PC-9 (cell line): ENCODE data around the gene UBE2E2. TPM values are rescaled to one million over a fixed set of nuclear protein-coding genes. Genes with fewer than 3 reads are reported as not detected.

Experiments used
- BruUV-seq: library from RNA; stranded (reverse); fragments of 400-500 nt; replicated peaks from 2 replicates; lab custom pipeline; 2021; lab: Mats Ljungman, UMichigan
- CTCF ChIA-PET: fragments of 300-600 bp; sonication (Branson Sonifier 250); formaldehyde crosslinking; loops from one replicate; lab custom pipeline; 2022; ENCODE audit warnings: antibody characterized with exemption; lab: Charles Lee
- POLR2A ChIA-PET: fragments of 300-600 bp; sonication (Branson Sonifier 250); formaldehyde crosslinking; loops from one replicate; lab custom pipeline; 2022; ENCODE audit warnings: antibody characterized with exemption; ENCODE audit not compliant: unreplicated experiment; lab: Charles Lee
- DNase-seq, 2 experiments: peaks; one replicate each; pipeline versions ENCODE4 v3.0.0 to v3.0.0-alpha.2; 2015 to 2022; ENCODE audit warnings: mixed read lengths in 1 of 2
- H2AFZ ChIP-seq: fragments of 200-600 bp; sonication (generic); 2 replicates; pipeline ENCODE4 v1.8.1; 2017; ENCODE audit warnings: antibody characterized with exemption
- H3F3A ChIP-seq: fragments of 200-600 bp; sonication (generic); 2 replicates; pipeline ENCODE4 v1.8.1; 2017; ENCODE audit warnings: antibody characterized with exemption, mild to moderate bottlenecking, low read depth; ENCODE audit not compliant: insufficient read depth
- H3K27ac ChIP-seq: fragments of 200-600 bp; sonication (generic); 2 replicates; pipeline ENCODE4 v1.6.1; 2016; ENCODE audit warnings: mixed run types
- H3K27me3 ChIP-seq: fragments of 200-600 bp; sonication (generic); 2 replicates; pipeline ENCODE4 v1.6.1; 2016; ENCODE audit warnings: low read depth, mixed run types; ENCODE audit not compliant: insufficient read depth
- H3K36me3 ChIP-seq: fragments of 200-600 bp; sonication (generic); 2 replicates; pipeline ENCODE4 v1.6.1; 2016; ENCODE audit warnings: low read depth, mixed run types
- H3K4me1 ChIP-seq: fragments of 200-600 bp; sonication (generic); replicated peaks from 2 replicates; pipeline ENCODE4 v1.6.1; 2016; ENCODE audit warnings: mixed run types; ENCODE audit not compliant: insufficient read depth
- H3K4me2 ChIP-seq: fragments of 200-600 bp; sonication (generic); 2 replicates; pipeline ENCODE4 v1.6.1; 2017; ENCODE audit warnings: mixed run types
- H3K4me3 ChIP-seq: fragments of 200-600 bp; sonication (generic); 2 replicates; pipeline ENCODE4 v1.6.1; 2016; ENCODE audit warnings: mixed run types
- H3K79me2 ChIP-seq: fragments of 200-600 bp; sonication (generic); 2 replicates; pipeline ENCODE4 v1.6.1; 2017; ENCODE audit warnings: low read depth, mixed run types
- H3K9me2 ChIP-seq: fragments of 200-600 bp; sonication (generic); 2 replicates; pipeline ENCODE4 v1.8.1; 2017; ENCODE audit warnings: mild to moderate bottlenecking; ENCODE audit not compliant: insufficient read depth
- H3K9me3 ChIP-seq: fragments of 200-600 bp; sonication (generic); 2 replicates; pipeline ENCODE4 v1.8.1; 2016; ENCODE audit warnings: low read depth; ENCODE audit not compliant: insufficient read depth
- H4K20me1 ChIP-seq: fragments of 200-600 bp; sonication (generic); 2 replicates; pipeline ENCODE4 v1.8.1; 2017; ENCODE audit not compliant: insufficient read depth
- EZH2 ChIP-seq: fragments of 200-600 bp; sonication (generic); IDR thresholded peaks from 2 replicates; pipeline ENCODE4 v1.8.0; 2017; ENCODE audit warnings: antibody characterized with exemption, low read depth
- intact Hi-C: fragments of 100-400 bp; cut with micrococcal nuclease; formaldehyde crosslinking; loops from one replicate; pipeline ENCODE4 v1.10.0; 2022; ENCODE audit not compliant: unreplicated experiment
- total RNA-seq: library from RNA; stranded (reverse); gene quantifications from 2 replicates; pipeline ENCODE4 v1.2.3, GENCODE V29; 2021
- TF ChIP-seq, protein P1 (sequence below): fragments of 200-600 bp; sonication (generic); conservative IDR thresholded peaks from 2 replicates; pipeline ENCODE4 v1.6.1; 2017; ENCODE audit warnings: mixed run types, antibody characterized with exemption, mild to moderate bottlenecking, moderate library complexity

UBE2E2 gene
- total RNA-seq, 1 experiment from 2014 or later = 48.7 TPM

DNA sequence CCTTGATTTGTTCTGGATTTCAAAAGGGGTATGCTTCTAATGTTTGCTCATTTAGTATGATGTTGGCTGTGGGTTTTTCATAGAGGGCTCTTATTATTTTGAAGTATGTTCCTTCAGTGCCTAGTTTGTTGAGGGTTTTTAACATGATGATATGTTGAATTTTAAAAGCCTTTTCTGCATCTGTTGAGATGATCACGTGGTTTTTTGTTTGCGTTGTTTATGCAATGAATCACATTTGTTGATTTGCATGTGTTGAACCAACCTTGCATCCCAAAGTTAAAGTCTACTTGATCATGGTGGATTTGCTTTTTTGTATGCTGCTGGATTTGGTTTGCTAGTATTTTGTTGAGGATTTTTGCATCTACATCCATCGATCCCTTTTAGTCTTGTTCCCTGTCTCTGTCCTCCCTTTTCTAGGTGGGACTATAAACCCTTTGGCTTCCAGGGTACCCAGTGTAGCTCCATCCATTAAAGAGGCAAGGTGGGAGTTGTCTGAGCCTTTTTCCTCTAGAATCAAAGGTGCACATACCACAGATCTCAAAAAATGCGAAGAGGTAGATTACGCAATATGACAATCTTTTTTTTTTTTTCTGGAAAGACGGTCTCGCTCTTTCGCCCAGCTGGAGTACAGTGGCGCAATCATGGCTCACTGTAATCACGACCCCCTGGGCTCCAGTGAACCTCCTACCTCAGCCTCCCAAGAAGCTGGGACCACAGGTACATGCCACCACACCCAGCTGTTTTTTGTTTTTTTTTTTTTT is 381.0 kb downstream of the UBE2E2 start:
- TF ChIP-seq EZH2 = no peak
- TF ChIP-seq, protein P1, sequence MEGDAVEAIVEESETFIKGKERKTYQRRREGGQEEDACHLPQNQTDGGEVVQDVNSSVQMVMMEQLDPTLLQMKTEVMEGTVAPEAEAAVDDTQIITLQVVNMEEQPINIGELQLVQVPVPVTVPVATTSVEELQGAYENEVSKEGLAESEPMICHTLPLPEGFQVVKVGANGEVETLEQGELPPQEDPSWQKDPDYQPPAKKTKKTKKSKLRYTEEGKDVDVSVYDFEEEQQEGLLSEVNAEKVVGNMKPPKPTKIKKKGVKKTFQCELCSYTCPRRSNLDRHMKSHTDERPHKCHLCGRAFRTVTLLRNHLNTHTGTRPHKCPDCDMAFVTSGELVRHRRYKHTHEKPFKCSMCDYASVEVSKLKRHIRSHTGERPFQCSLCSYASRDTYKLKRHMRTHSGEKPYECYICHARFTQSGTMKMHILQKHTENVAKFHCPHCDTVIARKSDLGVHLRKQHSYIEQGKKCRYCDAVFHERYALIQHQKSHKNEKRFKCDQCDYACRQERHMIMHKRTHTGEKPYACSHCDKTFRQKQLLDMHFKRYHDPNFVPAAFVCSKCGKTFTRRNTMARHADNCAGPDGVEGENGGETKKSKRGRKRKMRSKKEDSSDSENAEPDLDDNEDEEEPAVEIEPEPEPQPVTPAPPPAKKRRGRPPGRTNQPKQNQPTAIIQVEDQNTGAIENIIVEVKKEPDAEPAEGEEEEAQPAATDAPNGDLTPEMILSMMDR = no peak
- no peaks in the 10 kb centered on the region for H3K9me2 ChIP-seq
- intact Hi-C loops = no loop called here

DNA sequence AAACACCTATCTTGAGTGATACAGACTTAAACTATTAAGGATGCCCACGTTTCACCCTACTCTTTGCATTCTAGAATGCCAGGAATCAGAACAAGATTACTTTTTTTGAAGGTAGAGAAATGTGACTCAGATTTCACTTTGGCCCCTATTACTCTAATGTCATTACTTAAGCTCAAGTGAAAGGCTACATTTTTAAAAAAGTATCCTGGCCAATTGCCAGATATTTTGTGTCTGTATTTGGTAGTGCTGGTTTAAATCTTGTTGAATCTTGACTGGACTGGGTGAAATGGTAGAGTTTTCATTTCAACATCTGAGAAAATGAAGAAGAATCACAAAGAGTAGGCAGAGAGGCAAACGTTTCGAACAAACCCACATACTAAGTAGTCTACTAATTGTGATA is 384.4 kb downstream of the UBE2E2 start:
- CTCF ChIA-PET = no interaction called here
- Histone ChIP-seq H3K9me3 (0 out of 2 replicates have a peak, but pooled peaks cover under 1% of the 10 kb centered on the region), H3K36me3 (no peaks in the 10 kb centered on the region), H3F3A (no peaks in the 10 kb centered on the region), H3K4me1 (no peaks in the 10 kb centered on the region), H3K79me2 (no peaks in the 10 kb centered on the region), H3K27me3 (no peaks in the 10 kb centered on the region), H3K4me2 (no peak overlapping the region), H2AFZ (no peak overlapping the region), H3K27ac (no peak overlapping the region), H3K9me2 (no peaks in the 10 kb centered on the region), H3K4me3 (no peak overlapping the region), H4K20me1 (no peaks in the 10 kb centered on the region)
- POLR2A ChIA-PET = no interaction called here
- TF ChIP-seq, protein P1 = no peak
- TF ChIP-seq EZH2 = no peak
- no TSS peak for BruUV-seq
- intact Hi-C loops = no loop called here
- DNase-seq = no peak

More for the DNA sequence above, 381.0 kb downstream of the UBE2E2 start:
- Histone ChIP-seq H3K36me3 (no peaks in the 10 kb centered on the region), H3K4me3 (no peak overlapping the region), H3K4me2 (no peak overlapping the region), H3F3A (peaks cover 10% of the 10 kb centered on the region), H3K79me2 (no peaks in the 10 kb centered on the region), H4K20me1 (no peaks in the 10 kb centered on the region), H2AFZ (no peak overlapping the region), H3K4me1 (peaks cover 20% of the 10 kb centered on the region), H3K27me3 (no peaks in the 10 kb centered on the region), H3K9me3 (0 out of 2 replicates have a peak, but pooled peaks cover 3% of the 10 kb centered on the region), H3K27ac (no peak overlapping the region)
- CTCF ChIA-PET = interaction anchor here (0.7 kb wide), 1 partner anchor 257 kb away, joined by 5 read pairs; no protein-coding TSS in a partner anchor
- no TSS peak for BruUV-seq
- POLR2A ChIA-PET = interaction anchor here (0.6 kb wide), 1 partner anchor 285 kb away, joined by 6 read pairs; no protein-coding TSS in a partner anchor
- DNase-seq = no peak

DNA sequence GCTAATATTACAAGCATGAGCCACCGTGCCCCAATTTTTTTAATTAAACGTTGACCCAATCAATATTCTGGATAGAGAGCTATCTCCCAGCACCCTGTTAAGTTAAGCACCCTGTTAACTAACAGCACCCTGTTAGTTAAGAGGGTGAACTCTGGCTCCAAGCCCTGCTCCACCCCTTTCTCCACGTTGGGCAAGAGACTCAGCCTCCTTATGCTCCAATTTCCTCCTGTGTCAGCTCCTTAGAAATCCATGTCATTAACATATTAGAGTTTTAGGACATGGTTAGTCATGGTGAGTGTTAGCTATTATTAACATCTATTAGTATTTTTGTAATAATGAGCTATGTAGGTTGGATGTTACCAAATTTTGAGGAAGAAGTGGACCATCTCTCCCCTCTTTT is 385.4 kb downstream of the UBE2E2 start:
- H3K79me2 ChIP-seq = no peaks in the 10 kb centered on the region
- no peak overlapping the region for H2AFZ ChIP-seq
- no peak overlapping the region for H3K4me2 ChIP-seq
- H3K36me3 ChIP-seq = no peaks in the 10 kb centered on the region
- no peaks in the 10 kb centered on the region for H3F3A ChIP-seq
- H3K9me2 ChIP-seq = no peaks in the 10 kb centered on the region
- H3K27me3 ChIP-seq = no peaks in the 10 kb centered on the region
- intact Hi-C loops = no loop called here
- no TSS peak for BruUV-seq
- ChIA-PET CTCF (no interaction called here), POLR2A (no interaction called here)
- H3K27ac ChIP-seq = no peak overlapping the region
- DNase-seq = no peak
- no peaks in the 10 kb centered on the region for H3K4me1 ChIP-seq
- no peaks in the 10 kb centered on the region for H4K20me1 ChIP-seq
- H3K9me3 ChIP-seq = no peaks in the 10 kb centered on the region
- TF ChIP-seq, protein P1 = no peak
- no peak for TF ChIP-seq EZH2
- H3K4me3 ChIP-seq = no peak overlapping the region
